Esophagus squamous epithelium (tissue), 5 donors: ENCODE results near the gene SETD1B. TPM values are rescaled to one million over a fixed set of nuclear protein-coding genes. Genes with fewer than 3 reads are reported as not detected.

Source experiments
- DNase-seq: peaks from one replicate; lab custom pipeline; 2025; lab: John Stamatoyannopoulos, UW
- H3K27ac ChIP-seq, 4 donors: fragments of 200-600 bp; sonication (generic); one replicate each; pipeline ENCODE4 v1.5.1; 2016 to 2019; ENCODE audit warnings: mild to moderate bottlenecking in 1 of 4
- H3K27me3 ChIP-seq, 4 donors: fragments of 200-600 bp; sonication (generic); 1 replicate in 3 of 4; 2 replicates in 1 of 4; pipeline versions ENCODE4 v1.5.1 to v1.6.0; 2017 to 2021; ENCODE audit warnings: antibody characterized with exemption in 1 of 4
- H3K36me3 ChIP-seq, 3 donors: fragments of 200-600 bp; sonication (generic); one replicate each; pipeline ENCODE4 v1.5.1; 2016 to 2019
- H3K4me1 ChIP-seq, 3 donors: fragments of 200-600 bp; sonication (generic); one replicate each; pipeline ENCODE4 v1.5.1; 2017 to 2019
- H3K4me3 ChIP-seq, 4 donors: fragments of 200-600 bp; sonication (generic); 1 replicate in 3 of 4; 2 replicates in 1 of 4; pipeline ENCODE4 v1.5.1; 2016 to 2019; ENCODE audit warnings: mild to moderate bottlenecking in 2 of 4, moderate library complexity in 1 of 4
- H3K9me3 ChIP-seq, 3 donors: fragments of 200-600 bp; sonication (generic); one replicate each; pipeline ENCODE4 v1.5.1; 2016 to 2019
- POLR2A ChIP-seq, 4 donors: fragments of 450-650 bp; IDR thresholded peaks; one replicate each; pipeline ENCODE4 v1.6.1; 2017; ENCODE audit warnings: antibody characterized with exemption in 4 of 4, mild to moderate bottlenecking in 4 of 4, moderate library complexity in 3 of 4
- WGBS, 2 donors: methylation state at CpG; one replicate each; pipeline ENCODE4 v1.1.5; 2018; 5-methylcytosine and 5-hydroxymethylcytosine counted together
- intact Hi-C: fragments of 100-400 bp; cut with DNase I; formaldehyde crosslinking; loops from one replicate; pipeline ENCODE4 v1.15.0; 2022
- total RNA-seq, 4 donors: library from RNA; depleted of rRNA; stranded (reverse); fragments of >200 nt; gene quantifications; one replicate each; pipeline ENCODE4 v1.1.0, GENCODE V29; 2016
- TF ChIP-seq, protein P1 (sequence below), 6 experiments: fragments of 450-650 bp in 4 of 6; fragments of 200-600 bp in 2 of 6; sonication (generic) in 2 of 6; IDR thresholded peaks; one replicate each; pipeline ENCODE4 v1.5.1; 2016 to 2019; ENCODE audit warnings: antibody characterized with exemption in 6 of 6, mild to moderate bottlenecking in 4 of 6, moderate library complexity in 4 of 6
- donor health status: DM: yes; HTN: yes; CAD: no.

The SETD1B gene
- total RNA-seq, 4 donors from 2014 or later: 5.6 to 14.4 (median 10.6) TPM

DNA sequence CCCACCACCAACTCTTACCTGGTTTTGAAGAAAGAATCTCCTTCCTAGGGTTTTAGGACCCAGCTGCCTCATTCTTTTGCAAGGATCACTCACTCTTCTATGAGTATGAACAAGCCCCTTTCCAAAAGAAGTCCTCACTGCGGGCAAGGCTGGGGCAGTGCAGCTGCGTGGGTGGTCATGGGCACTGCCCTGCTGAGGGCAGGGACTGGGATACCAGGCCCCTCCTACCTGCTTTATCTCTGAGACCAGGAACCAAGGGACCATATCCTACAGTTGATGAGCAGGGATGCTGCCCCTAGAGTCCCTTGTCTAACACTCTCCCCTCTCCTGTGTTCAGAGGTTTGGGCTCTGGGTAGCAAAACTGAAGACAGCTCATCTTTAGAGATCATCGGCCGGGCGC lies 34.3 kb downstream of the SETD1B start:
- WGBS, 2 donors: 72 to 87% methylated on average over 4 to 5 of the region's 5 CpGs

DNA sequence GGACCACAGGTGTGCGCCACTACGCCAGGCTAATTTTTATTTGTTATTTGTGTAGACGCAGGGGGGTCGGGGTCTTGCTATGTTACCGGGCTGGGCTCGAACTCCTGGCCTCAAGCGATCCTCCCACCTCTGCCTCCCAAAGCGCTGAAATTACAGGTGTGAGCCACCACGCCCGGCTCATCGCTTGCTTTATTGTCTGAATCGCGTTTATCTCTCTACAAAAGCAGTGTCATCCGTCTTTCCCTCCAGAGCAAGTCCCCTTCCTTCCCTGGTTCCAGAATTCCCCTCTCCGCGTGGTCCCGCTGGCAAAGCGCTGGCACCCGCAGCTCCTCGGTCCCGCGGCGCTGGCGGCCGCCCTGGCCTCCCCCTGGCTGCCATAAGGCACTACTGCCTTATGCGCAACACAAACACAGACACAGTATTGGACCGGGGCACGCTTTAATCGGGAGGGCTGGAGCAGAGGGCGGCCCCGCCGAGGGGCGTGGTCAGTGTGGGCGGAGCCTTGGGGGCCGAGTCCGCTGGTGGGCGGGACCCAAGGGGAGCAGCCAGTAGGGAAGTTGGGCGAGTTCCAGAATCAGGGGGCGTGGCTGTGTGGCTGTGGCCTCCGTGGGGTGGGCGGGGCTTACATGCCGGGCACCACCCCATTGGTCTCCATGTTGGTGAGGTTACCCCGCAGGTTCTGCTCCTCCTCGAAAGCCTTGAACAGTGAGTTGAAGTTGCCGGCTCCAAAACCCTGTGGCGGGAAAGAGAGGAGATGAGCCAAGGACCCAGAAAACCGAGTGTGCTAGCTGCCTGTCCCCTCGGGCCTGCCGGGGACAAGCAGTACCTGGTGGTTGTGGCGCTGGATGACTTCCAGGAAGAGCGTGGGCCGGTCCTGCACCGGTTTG lies 35.5 kb downstream of the SETD1B start:
- Histone ChIP-seq H3K27me3 (no peaks in the 10 kb centered on the region), H3K9me3 (no peaks in the 10 kb centered on the region), H3K4me3 (peak overlapping the region; percentile 31 to 77 (median 62)), H3K36me3 (no peaks in the 10 kb centered on the region), H3K27ac (peak overlapping the region; percentile 65 to 81 (median 78)), H3K4me1 (peaks cover 0 to 16% (median 6%) of the 10 kb centered on the region in 3 donors)
- DNase-seq: peak; percentile 98
- intact Hi-C loops: no loop called here
- WGBS, 2 donors: 17 to 35% methylated on average over 10 to 18 of the region's 53 CpGs
- TF ChIP-seq, protein P1, sequence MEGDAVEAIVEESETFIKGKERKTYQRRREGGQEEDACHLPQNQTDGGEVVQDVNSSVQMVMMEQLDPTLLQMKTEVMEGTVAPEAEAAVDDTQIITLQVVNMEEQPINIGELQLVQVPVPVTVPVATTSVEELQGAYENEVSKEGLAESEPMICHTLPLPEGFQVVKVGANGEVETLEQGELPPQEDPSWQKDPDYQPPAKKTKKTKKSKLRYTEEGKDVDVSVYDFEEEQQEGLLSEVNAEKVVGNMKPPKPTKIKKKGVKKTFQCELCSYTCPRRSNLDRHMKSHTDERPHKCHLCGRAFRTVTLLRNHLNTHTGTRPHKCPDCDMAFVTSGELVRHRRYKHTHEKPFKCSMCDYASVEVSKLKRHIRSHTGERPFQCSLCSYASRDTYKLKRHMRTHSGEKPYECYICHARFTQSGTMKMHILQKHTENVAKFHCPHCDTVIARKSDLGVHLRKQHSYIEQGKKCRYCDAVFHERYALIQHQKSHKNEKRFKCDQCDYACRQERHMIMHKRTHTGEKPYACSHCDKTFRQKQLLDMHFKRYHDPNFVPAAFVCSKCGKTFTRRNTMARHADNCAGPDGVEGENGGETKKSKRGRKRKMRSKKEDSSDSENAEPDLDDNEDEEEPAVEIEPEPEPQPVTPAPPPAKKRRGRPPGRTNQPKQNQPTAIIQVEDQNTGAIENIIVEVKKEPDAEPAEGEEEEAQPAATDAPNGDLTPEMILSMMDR (IDR thresholded peaks at IDR 0.05): peak in 5 of 6 experiments; percentile 45 to 75 (median 68)
- TF ChIP-seq POLR2A (IDR thresholded peaks at IDR 0.05): peak in 2 of 4 donors; percentile 42 to 57

More for the DNA sequence above, 34.3 kb downstream of the SETD1B start:
- no peaks in the 10 kb centered on the region for H3K36me3 ChIP-seq
- H3K9me3 ChIP-seq: no peaks in the 10 kb centered on the region
- no peak overlapping the region for H3K27ac ChIP-seq
- no peaks in the 10 kb centered on the region for H3K27me3 ChIP-seq
- peaks cover 0 to 16% (median 6%) of the 10 kb centered on the region in 3 donors for H3K4me1 ChIP-seq
- DNase-seq: no peak
- TF ChIP-seq, protein P1 (IDR thresholded peaks at IDR 0.05): no peak
- TF ChIP-seq POLR2A (IDR thresholded peaks at IDR 0.05): no peak
- H3K4me3 ChIP-seq: no peak overlapping the region
- intact Hi-C loops: no loop called here

- Histone ChIP-seq H3K27ac (peak overlapping the region; percentile 65 to 81 (median 78)), H3K4me1 (peaks cover 0 to 16% (median 6%) of the 10 kb centered on the region in 3 donors), H3K4me3 (peak overlapping the region; percentile 31 to 77 (median 62)), H3K27me3 (no peaks in the 10 kb centered on the region), H3K36me3 (no peaks in the 10 kb centered on the region), H3K9me3 (no peaks in the 10 kb centered on the region)
- 67 to 82% methylated on average over 18 to 20 of the region's 24 CpGs for WGBS, 2 donors
- TF ChIP-seq, protein P1 (IDR thresholded peaks at IDR 0.05): no peak
- TF ChIP-seq POLR2A (IDR thresholded peaks at IDR 0.05): no peak
- DNase-seq: no peak
- intact Hi-C loops: no loop called here
Observed at GRCh38 chr12:121839993-121840761, 36.4 kb downstream of the SETD1B start.

DNA sequence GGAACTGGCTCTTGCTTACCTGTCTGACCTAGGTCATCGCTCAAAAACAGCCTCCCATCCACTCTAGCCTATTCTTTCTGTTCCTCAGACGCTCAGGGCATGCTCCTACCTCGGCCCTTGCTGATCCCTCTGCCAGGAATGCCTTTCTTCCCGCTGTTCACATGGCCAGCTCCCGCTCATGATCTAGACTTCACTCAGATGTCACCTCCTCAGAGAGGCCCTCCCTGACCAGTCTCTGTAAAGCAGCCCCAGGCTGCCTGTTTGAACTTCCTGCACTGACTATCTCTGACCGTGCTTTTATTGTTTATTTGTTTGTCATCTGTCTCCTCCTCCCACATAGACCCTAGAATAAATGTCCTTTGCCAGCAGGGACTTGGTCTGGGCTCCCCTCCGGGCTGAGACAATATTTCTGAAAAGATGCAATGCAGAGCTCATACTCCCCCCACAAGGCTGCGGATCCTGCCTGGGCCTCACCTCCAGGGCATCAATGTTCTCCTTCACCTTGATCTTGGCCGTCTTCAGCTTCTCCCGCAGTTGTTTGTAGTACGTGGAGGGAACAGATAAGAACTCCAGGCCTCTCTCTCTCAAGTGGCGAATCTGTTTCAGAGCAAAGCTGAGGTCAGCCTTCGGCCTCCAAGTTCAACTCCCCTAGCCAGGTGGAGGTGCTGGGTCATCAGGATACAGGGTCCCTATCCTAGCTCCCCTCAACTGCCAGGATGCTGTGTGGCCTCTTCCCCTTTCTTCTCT lies 39.6 kb downstream of the SETD1B start:
- intact Hi-C loops: no loop called here
- WGBS, 2 donors: 71 to 77% methylated on average over 12 of the region's 13 CpGs
- DNase-seq: no peak
- H3K4me1 ChIP-seq: peaks cover 0 to 16% (median 6%) of the 10 kb centered on the region in 3 donors
- no peak overlapping the region for H3K4me3 ChIP-seq
- H3K36me3 ChIP-seq: no peaks in the 10 kb centered on the region
- TF ChIP-seq, protein P1 (IDR thresholded peaks at IDR 0.05): no peak
- no peak for TF ChIP-seq POLR2A (IDR thresholded peaks at IDR 0.05)
- H3K27ac ChIP-seq: no peak overlapping the region
- H3K9me3 ChIP-seq: no peaks in the 10 kb centered on the region
- no peaks in the 10 kb centered on the region for H3K27me3 ChIP-seq
